ENCODE measurements around the gene MELK.

MELK gene

GRCh38 chr9:36665921-36666431 is 93.3 kb downstream of the MELK start:
- in situ Hi-C loops (cut with MboI; ENCODE audit: low sequenced_read_pairs) = no loop called here

- in situ Hi-C loops (cut with MboI; ENCODE audit: low sequenced_read_pairs) = no loop called here
Observed at GRCh38 chr9:36671561-36671960, 98.9 kb downstream of the MELK start.

- in situ Hi-C loops (cut with MboI; ENCODE audit: low sequenced_read_pairs) = no loop called here
Observed at GRCh38 chr9:36676091-36676490, 103.4 kb downstream of the MELK start.

DNA sequence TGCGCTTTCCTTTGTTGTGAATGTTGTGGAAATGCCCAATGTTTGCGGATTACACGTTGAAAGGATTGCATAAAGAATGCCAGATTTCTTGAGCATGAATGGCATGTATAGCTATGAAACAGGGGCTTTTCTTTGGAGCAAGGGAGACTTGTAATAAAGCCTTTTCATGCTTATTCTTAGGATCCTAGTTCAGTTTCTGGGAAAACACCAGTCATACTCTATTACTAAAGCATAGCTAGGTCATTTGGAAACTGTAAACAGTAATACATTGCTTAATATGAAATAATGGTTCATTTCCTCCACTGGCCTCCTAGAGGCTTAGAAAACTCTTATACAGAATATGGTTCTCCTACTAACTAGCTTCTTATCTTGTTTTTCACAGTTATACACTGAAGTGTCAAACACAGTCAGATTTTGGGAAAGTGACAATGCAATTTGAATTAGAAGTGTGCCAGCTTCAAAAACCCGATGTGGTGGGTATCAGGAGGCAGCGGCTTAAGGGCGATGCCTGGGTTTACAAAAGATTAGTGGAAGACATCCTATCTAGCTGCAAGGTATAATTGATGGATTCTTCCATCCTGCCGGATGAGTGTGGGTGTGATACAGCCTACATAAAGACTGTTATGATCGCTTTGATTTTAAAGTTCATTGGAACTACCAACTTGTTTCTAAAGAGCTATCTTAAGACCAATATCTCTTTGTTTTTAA is 104.2 kb downstream of the MELK start:
- in situ Hi-C loops (cut with MboI; ENCODE audit: low sequenced_read_pairs) = no loop called here

DNA sequence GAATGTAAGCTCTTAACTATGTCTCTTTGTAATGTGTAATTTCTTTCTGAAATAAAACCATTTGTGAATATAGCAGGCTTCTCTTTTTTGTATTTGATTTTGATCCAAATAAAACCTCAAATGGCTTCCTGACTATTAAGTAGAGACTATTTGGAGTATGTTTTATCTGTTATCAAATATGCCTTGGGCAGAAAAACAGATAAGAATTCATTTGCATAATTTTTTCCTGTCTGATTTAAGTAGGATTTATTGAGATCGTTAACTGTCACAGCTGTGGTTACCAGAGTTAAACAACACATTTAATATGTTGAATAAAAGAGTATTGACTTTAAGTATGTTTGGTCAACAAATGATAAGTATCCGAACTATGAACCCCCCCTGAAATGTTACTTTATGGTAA is 104.9 kb downstream of the MELK start:
- in situ Hi-C loops (cut with MboI; ENCODE audit: low sequenced_read_pairs) = no loop called here

DNA sequence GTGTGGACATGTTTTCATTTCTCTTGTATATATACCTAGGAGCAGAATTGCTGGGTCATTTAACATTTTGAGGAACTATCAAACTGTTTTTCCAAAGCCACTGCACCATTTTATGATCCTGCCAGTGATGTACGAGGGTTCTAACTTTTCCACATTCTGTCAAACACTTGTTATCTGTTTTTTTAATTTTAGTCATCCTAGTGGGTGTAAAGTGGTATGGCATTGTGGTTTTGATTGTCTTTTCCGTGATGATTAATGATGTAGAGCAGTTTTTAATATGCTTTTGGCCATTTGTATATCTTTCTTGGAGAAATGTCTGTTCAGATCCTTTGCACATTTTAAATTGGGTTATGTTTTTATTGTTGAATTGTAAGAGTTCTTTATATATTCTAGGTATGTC is 107.0 kb downstream of the MELK start:
- in situ Hi-C loops (cut with MboI; ENCODE audit: low sequenced_read_pairs) = no loop called here

DNA sequence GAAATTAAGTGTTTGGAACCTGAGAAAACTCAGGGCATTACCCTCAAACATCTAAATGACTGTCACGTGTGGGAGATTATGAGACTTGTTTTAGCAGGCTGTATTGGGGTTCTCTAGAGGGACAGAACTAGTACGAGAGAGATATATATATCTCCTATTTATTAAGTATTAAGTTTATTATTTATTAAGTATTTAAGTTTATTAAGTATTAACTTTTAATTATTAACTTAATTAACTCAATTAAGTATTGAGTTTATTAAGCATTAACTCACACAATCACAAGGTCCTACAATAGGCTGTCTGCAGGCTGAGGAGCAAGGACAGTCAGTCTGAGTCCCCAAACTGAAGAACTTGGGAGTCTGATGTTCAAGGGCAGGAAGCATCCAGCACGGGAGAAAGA is 113.8 kb downstream of the MELK start:
- in situ Hi-C loops (cut with MboI; ENCODE audit: low sequenced_read_pairs) = no loop called here

- in situ Hi-C loops (cut with MboI; ENCODE audit: low sequenced_read_pairs) = no loop called here
Observed at GRCh38 chr9:36690412-36691168, 117.9 kb downstream of the MELK start.

GRCh38 chr9:36691671-36692070 is 119.0 kb downstream of the MELK start:
- in situ Hi-C loops (cut with MboI; ENCODE audit: low sequenced_read_pairs) = no loop called here

DNA sequence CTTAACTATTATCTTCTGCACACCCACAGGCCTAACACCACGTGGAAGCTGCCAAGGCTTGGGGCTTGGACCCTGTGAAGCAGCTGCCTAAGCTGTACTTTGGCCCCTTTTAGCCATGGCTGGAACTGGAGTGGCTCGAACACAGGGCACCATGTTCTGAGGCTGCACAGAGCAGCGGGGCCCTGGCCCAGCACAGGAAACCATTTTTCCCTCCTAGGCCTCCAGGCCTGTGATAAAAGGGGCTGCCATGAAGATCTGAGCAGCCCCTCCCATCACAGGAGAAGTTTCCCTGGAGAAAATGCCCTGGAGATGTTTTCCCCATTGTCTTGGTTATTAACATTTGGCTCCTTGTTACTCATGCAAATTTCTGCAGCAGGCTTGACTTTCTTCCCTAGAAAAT is 126.3 kb downstream of the MELK start:
- in situ Hi-C loops (cut with MboI; ENCODE audit: low sequenced_read_pairs) = no loop called here

- in situ Hi-C loops (cut with MboI; ENCODE audit: low sequenced_read_pairs) = no loop called here
Observed at GRCh38 chr9:36704148-36704547, 131.5 kb downstream of the MELK start.

DNA sequence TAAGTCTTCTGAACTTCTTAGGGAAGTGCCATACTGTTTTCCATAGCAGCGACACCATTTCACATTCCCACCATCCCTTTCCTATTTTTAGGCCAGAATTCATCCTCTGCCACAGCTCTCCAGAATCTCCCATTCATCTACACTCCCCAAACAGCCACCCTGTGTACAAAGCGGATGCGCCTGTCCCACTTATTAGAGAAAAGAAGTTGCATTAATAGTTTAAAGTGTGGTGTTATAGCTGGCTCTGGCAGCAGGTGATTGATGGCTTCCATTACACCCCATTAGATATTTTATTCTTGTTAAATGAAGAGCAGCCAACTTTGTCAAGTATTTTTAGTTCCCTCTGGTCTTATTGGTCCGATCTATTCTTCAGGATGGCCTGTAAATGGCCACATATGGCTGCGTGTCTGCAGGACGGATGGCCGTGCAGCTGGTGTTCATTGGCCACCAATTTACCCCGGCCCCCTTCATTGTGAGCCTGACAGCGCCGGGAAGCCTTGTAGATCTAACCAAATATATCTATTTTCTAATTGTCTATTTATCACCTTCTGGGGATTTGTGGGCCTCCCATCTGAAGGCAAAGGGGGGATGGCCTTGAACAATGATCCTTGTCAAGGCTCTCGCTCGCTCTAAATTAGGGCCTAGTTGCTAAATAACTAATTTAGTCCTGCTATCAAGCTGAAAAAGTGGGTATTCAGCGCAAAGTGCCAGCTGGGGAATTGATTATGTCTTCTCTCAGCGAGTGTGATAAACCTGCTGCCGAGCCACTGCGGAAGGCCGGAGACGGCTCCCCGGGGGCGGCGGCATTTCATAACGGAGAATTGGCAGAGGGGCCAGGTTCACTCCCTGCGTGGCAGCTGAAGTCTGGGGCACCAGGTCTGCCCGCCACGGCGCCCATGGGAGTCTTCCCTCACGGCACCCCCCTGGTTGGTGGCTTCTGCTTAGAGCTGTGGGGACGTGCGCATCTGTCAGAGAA is 141.1 kb downstream of the MELK start:
- in situ Hi-C loops (cut with MboI; ENCODE audit: low sequenced_read_pairs) = no loop called here

- in situ Hi-C loops (cut with MboI; ENCODE audit: low sequenced_read_pairs) = no loop called here
Observed at GRCh38 chr9:36716496-36716895, 143.8 kb downstream of the MELK start.

- in situ Hi-C loops (cut with MboI; ENCODE audit: low sequenced_read_pairs) = no loop called here
Observed at GRCh38 chr9:36717276-36717675, 144.6 kb downstream of the MELK start.

GRCh38 chr9:36718612-36719011 is 145.9 kb downstream of the MELK start:
- in situ Hi-C loops (cut with MboI; ENCODE audit: low sequenced_read_pairs) = no loop called here

DNA sequence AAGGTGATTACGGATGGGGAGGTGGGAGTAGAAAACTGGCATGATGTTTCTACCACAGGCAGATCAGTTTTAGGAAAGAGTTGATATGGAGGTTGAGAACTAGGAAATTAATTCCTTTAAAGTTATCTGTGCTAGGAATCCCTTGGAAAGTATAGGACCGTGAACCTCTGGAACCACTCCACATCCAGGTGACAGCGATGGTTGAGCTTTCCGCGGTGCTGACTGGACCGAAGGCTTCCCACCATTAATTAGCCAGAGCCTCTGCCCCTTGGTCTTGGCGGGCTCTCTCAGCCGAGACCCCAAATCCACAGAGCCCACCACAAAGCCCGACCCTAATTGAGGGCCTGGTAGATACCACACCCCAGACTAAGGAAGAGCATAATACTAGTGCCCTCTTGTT is 147.3 kb downstream of the MELK start:
- in situ Hi-C loops (cut with MboI; ENCODE audit: low sequenced_read_pairs) = no loop called here

DNA sequence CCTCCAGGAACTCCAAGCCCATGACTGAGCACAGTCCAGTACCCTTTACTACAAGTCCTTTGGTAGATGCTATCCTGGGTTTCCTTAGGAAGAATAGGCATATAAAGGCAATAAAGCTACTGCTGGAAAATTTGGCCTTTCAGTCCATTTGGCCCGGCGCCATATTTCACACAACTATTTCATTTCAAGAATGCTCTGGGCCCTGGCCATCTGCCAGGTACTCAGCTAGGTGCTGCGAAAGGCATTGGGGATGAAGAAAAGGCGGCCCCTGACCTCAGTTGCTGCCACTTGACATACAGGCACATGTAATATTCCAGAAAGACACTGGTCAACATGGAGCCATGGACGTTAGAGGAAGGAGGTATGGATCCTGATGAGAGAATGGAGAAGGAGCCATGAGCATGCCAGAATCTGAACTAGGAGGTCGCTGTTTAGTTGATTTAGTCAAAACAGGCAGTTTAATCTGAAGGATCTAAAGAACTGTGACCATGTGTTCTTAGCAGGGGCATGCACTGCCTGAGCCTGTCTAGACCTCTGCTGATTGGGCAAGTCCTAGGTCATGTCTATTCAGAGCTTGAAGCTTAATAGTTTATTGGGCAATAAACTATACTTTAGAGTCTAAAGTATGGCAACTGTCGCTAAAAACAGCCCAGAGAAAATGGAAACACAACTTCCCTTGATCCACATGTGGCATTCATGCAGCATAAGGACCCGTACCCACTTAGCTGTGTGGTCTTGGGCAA is 149.3 kb downstream of the MELK start:
- in situ Hi-C loops (cut with MboI; ENCODE audit: low sequenced_read_pairs) = no loop called here

GRCh38 chr9:36725777-36726356 is 153.2 kb downstream of the MELK start:
- in situ Hi-C loops (cut with MboI; ENCODE audit: low sequenced_read_pairs) = loop anchor here (25.0 kb wide), 1 partner anchor 314 kb away; the partner anchor contains the start of gene RNF38
